Mucosa of descending colon (tissue), 3 donors: ENCODE measurements around the gene UVSSA. TPM values are rescaled to one million over a fixed set of nuclear protein-coding genes. Genes with fewer than 3 reads are reported as not detected.
A peak's percentile ranks its signal among the peaks of the same experiment; 100 is the strongest.

Experiments used
- ATAC-seq: fragments of 200-7000 bp; cut with Tn5 transposase; one replicate; pipeline ENCODE4 v1.9.1; 2020; ENCODE audit warnings: mild to moderate bottlenecking, moderate library complexity
- DNase-seq, 3 donors: peaks; one replicate each; pipeline ENCODE4 v3.0.0-alpha.2; 2020
- H3K36me3 ChIP-seq: fragments of 200-600 bp; one replicate; pipeline ENCODE4 v1.8.0; 2021; ENCODE audit warnings: low read depth, mild to moderate bottlenecking
- H3K4me1 ChIP-seq: fragments of 200-600 bp; one replicate; pipeline ENCODE4 v1.8.0; 2021; ENCODE audit warnings: low read depth, mild to moderate bottlenecking
- H3K4me3 ChIP-seq: fragments of 200-600 bp; one replicate; pipeline ENCODE4 v1.8.0; 2021; ENCODE audit warnings: mild to moderate bottlenecking
- H3K9me3 ChIP-seq: fragments of 200-600 bp; one replicate; pipeline ENCODE4 v1.8.0; 2021; ENCODE audit warnings: mild to moderate bottlenecking
- CTCF ChIP-seq: fragments of 200-600 bp; IDR thresholded peaks from one replicate; pipeline ENCODE4 v1.8.0; 2022; ENCODE audit warnings: antibody characterized with exemption, mild to moderate bottlenecking
- intact Hi-C, 2 donors: fragments of 100-400 bp; cut with DNase I in 1 of 2; cut with micrococcal nuclease in 1 of 2; formaldehyde crosslinking; loops; one replicate each; pipeline versions ENCODE4 v1.11.0 to v1.11.1; 2022; cut with DNase I, micrococcal nuclease
- total RNA-seq, 3 donors: library from RNA; stranded (reverse); fragmentation: NEBNext Ultra II Directional in 2 of 3; extraction: Animal tissue kit (Norgen Biotek cat#: 25700) in 2 of 3; gene quantifications; one replicate each; pipeline versions ENCODE4 v1.2.1 to v1.2.4, GENCODE V29; 2021 to 2023
- donor health status: DM: no; HTN: no; CAD: no; lungs with moderate emphysema.
- donor health status: DM: no; HTN: no; CAD: no.
- donor health status: DM: no; HTN: yes; CAD: no.

UVSSA gene
- total RNA-seq, 3 donors from 2014 or later, result 31.7 to 39.9 (median 36.8) TPM

GRCh38 chr4:1381181-1381621 is 34.2 kb downstream of the UVSSA start:
- Histone ChIP-seq H3K4me1 (no peaks in the 10 kb centered on the region), H3K36me3 (no peaks in the 10 kb centered on the region), H3K4me3 (no peak overlapping the region), H3K9me3 (no peaks in the 10 kb centered on the region)
- ATAC-seq (no peak), DNase-seq (peak in 1 of 3 donors; percentile 13)
- intact Hi-C loops, result no loop called here
- no peak for TF ChIP-seq CTCF

- intact Hi-C loops, result no loop called here
- DNase-seq, result peak in 1 of 3 donors; percentile 17
- TF ChIP-seq CTCF, result no peak
These were observed 35.0 kb downstream of the UVSSA start for GRCh38 chr4:1381944-1382541.

GRCh38 chr4:1382776-1383727 is 36.0 kb downstream of the UVSSA start:
- TF ChIP-seq CTCF, result no peak
- no peak overlapping the region for H3K4me3 ChIP-seq
- no peaks in the 10 kb centered on the region for H3K9me3 ChIP-seq
- DNase-seq (peak in 2 of 3 donors; percentile 13 to 34), ATAC-seq (no peak)
- H3K4me1 ChIP-seq, result no peaks in the 10 kb centered on the region
- intact Hi-C loops, result no loop called here
- H3K36me3 ChIP-seq, result no peaks in the 10 kb centered on the region

More at GRCh38 chr4:1381944-1382541, 35.0 kb downstream of the UVSSA start:
- Histone ChIP-seq H3K9me3 (no peaks in the 10 kb centered on the region), H3K4me1 (no peaks in the 10 kb centered on the region), H3K4me3 (no peak overlapping the region), H3K36me3 (no peaks in the 10 kb centered on the region)
- ATAC-seq, result no peak

GRCh38 chr4:1383728-1384591 is 37.0 kb downstream of the UVSSA start:
- Histone ChIP-seq H3K36me3 (no peaks in the 10 kb centered on the region), H3K9me3 (peaks cover 8% of the 10 kb centered on the region), H3K4me1 (no peaks in the 10 kb centered on the region), H3K4me3 (no peak overlapping the region)
- DNase-seq (peak in 2 of 3 donors; percentile 10 to 37), ATAC-seq (no peak)
- no peak for TF ChIP-seq CTCF
- intact Hi-C loops, result no loop called here

- peak; percentile 6 for ATAC-seq
- no peak for TF ChIP-seq CTCF
- peaks cover 10% of the 10 kb centered on the region for H3K9me3 ChIP-seq
- no peaks in the 10 kb centered on the region for H3K36me3 ChIP-seq
- H3K4me3 ChIP-seq, result no peak overlapping the region
- no peaks in the 10 kb centered on the region for H3K4me1 ChIP-seq
- intact Hi-C loops, result no loop called here
- DNase-seq, result peak in 2 of 3 donors; percentile 16 to 27
These were observed 37.8 kb downstream of the UVSSA start for GRCh38 chr4:1384675-1385372.
